Omental fat pad (tissue), 4 donors: ENCODE results near the gene PTPRF. TPM values are rescaled to one million over a fixed set of nuclear protein-coding genes. Genes with fewer than 3 reads are reported as not detected.

Experiments used
- ATAC-seq: fragments of 150-250 bp; one replicate; pipeline ENCODE4 v1.9.1; 2016; ENCODE audit warnings: mild to moderate bottlenecking, moderate library complexity; ENCODE audit not compliant: low FRiP score
- DNase-seq: peaks from one replicate; pipeline ENCODE4 v3.0.0-alpha.2; 2019; ENCODE audit warnings: low spot score
- CTCF ChIP-seq, 3 donors: fragments of 450-650 bp; IDR thresholded peaks; one replicate each; pipeline ENCODE4 v1.5.1; 2016 to 2017; ENCODE audit warnings: antibody characterized with exemption in 3 of 3, mild to moderate bottlenecking in 3 of 3, moderate library complexity in 2 of 3
- total RNA-seq, 4 donors: library from RNA; depleted of rRNA; stranded (reverse); fragments of >200 nt; gene quantifications; one replicate each; pipeline ENCODE4 v1.1.0, GENCODE V29; 2016

PTPRF gene
- total RNA-seq: 100 to 1,000 TPM in 3 of 4 donors, 10 to 100 TPM in 1; 79.1 to 176 (median 139) TPM

- ATAC-seq (peak; percentile 51), DNase-seq (no peak)
- no peak for TF ChIP-seq CTCF (IDR thresholded peaks at IDR 0.05)
These were observed at the start of gene PTPRF for GRCh38 chr1:43530483-43531106. Gene PTPRF, plus strand, starts transcription at chr1:43530883. Its CDS starts 14,193 bp downstream, at chr1:43545076.

- TF ChIP-seq CTCF (IDR thresholded peaks at IDR 0.05): no peak
- ATAC-seq (no peak), DNase-seq (no peak)
These were observed 49.2 kb upstream of the PTPRF start for GRCh38 chr1:43481491-43481890.

GRCh38 chr1:43482215-43482614 is 48.5 kb upstream of the PTPRF start:
- DNase-seq: no peak
- no peak for ATAC-seq
- no peak for TF ChIP-seq CTCF (IDR thresholded peaks at IDR 0.05)

DNA sequence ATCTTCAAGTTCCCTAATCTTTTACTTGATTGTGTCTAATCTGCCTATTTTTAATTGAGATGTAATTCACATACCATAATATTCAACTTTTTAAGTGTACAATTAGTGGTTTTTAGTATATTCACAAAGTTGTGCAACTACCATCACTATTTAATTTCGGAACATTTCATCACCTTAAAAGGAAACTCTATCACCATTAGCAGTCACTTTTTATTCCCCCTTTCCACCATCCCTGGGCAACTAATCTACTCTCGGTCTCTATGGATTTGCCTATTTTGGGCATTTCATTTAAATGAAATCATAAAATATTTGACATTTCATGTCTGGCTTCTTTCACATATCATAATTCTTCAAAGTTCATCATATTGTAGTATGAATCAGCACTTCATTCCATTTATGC is 46.3 kb upstream of the PTPRF start:
- ATAC-seq (no peak), DNase-seq (no peak)
- no peak for TF ChIP-seq CTCF (IDR thresholded peaks at IDR 0.05)

GRCh38 chr1:43488165-43488564 is 42.5 kb upstream of the PTPRF start:
- no peak for TF ChIP-seq CTCF (IDR thresholded peaks at IDR 0.05)
- DNase-seq (no peak), ATAC-seq (no peak)

GRCh38 chr1:43491061-43491460 is 39.6 kb upstream of the PTPRF start:
- DNase-seq (no peak), ATAC-seq (no peak)
- no peak for TF ChIP-seq CTCF (IDR thresholded peaks at IDR 0.05)

- ATAC-seq: no peak
- DNase-seq: no peak
- no peak for TF ChIP-seq CTCF (IDR thresholded peaks at IDR 0.05)
These were observed 37.9 kb upstream of the PTPRF start for GRCh38 chr1:43492826-43493225.
